ENCODE data around the gene TLE1. TPM values are rescaled to one million over a fixed set of nuclear protein-coding genes. Genes with fewer than 3 reads are reported as not detected.
"Not testable (repeated sequence)": the region's sequence is repeated elsewhere in the genome, so short reads cannot be mapped to it uniquely, and the experiment has no call there.

Gene TLE1
- total and polyA plus RNA-seq, 9 donors: 44.2 to 64.2 (median 55.4) TPM

- Histone ChIP-seq H3K4me3 (ENCODE audit: low read length) (no peak overlapping the region), H3K9me3 (replicated peaks; ENCODE audit: control insufficient read depth, low read depth, low read length) (no peaks in the 10 kb centered on the region), H3K4me1 (ENCODE audit: control insufficient read depth, insufficient read depth, low read length) (peaks cover 27% of the 10 kb centered on the region), H3K36me3 (ENCODE audit: control insufficient read depth, insufficient read depth, low read length) (peaks cover 19% of the 10 kb centered on the region), H3K27me3 (ENCODE audit: control insufficient read depth, insufficient read depth, low read length) (no peaks in the 10 kb centered on the region), H3K27ac (ENCODE audit: low read length) (no peak overlapping the region)
- 46% methylated on average over 4 of the region's 10 CpGs for WGBS (ENCODE audit: insufficient coverage)
- DNase-seq: peak; percentile 40
Measured at GRCh38 chr9:81595887-81596543, 93.3 kb downstream of the TLE1 start.

- 95% methylated on average over 4 of the region's 10 CpGs for WGBS (ENCODE audit: insufficient coverage)
Measured at GRCh38 chr9:81595293-81595692, 94.1 kb downstream of the TLE1 start.

DNA sequence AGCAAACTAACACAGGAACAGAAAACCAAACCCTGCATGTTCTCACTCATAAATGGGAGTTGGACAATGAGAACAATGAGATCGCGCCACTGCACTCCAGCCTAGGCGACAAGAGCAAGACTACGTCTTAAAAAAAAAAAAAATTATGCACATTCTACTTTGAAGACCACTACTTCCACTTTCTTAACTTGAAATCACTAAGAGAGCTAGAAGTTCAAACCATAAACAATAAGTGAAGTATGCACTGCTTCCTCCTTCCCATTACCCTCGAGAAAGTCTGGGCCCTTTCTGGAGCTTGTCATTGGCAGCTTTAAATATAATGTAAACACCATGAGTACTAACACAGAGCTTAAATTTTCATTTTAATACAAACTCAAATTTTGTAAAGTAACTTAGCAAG is 94.9 kb downstream of the TLE1 start:
- H3K4me3 ChIP-seq (ENCODE audit: low read length): no peak overlapping the region
- DNase-seq: no peak
- no peaks in the 10 kb centered on the region for H3K27me3 ChIP-seq (ENCODE audit: control insufficient read depth, insufficient read depth, low read length)
- WGBS (ENCODE audit: insufficient coverage): no CpG with 5 or more reads among the region's 5 CpGs
- H3K4me1 ChIP-seq (ENCODE audit: control insufficient read depth, insufficient read depth, low read length): peaks cover 27% of the 10 kb centered on the region
- H3K36me3 ChIP-seq (ENCODE audit: control insufficient read depth, insufficient read depth, low read length): peaks cover 34% of the 10 kb centered on the region
- no peaks in the 10 kb centered on the region for H3K9me3 ChIP-seq (replicated peaks; ENCODE audit: control insufficient read depth, low read depth, low read length)
- no peak overlapping the region for H3K27ac ChIP-seq (ENCODE audit: low read length)

More at GRCh38 chr9:81595293-81595692, 94.1 kb downstream of the TLE1 start:
- H3K4me3 ChIP-seq (ENCODE audit: low read length); H3K27me3 ChIP-seq (ENCODE audit: control insufficient read depth, insufficient read depth, low read length); H3K27ac ChIP-seq (ENCODE audit: low read length); H3K9me3 ChIP-seq (replicated peaks; ENCODE audit: control insufficient read depth, low read depth, low read length); DNase-seq: not testable (repeated sequence)
- peaks cover 27% of the 10 kb centered on the region for H3K4me1 ChIP-seq (ENCODE audit: control insufficient read depth, insufficient read depth, low read length)
- H3K36me3 ChIP-seq (ENCODE audit: control insufficient read depth, insufficient read depth, low read length): peaks cover 25% of the 10 kb centered on the region

DNA sequence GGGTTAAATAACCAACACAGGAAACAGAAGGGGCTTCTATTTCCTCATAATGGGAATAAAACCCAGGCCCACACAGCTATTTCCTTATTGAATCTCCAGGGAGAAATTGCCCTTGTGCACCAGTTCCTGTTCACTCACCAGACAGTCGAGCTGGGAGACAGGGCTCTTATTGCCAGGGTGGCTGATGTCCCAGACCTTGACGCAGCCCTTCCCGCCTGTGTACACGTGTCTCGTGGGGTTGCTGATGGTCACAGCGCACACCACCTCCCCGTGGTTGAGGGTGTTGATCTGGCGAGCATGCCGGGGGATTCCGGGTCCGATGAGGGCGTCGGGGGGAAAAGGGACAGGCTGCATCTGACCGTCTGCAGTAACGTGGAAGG is 96.5 kb downstream of the TLE1 start:
- H3K36me3 ChIP-seq (ENCODE audit: control insufficient read depth, insufficient read depth, low read length): peaks cover 40% of the 10 kb centered on the region
- H3K4me1 ChIP-seq (ENCODE audit: control insufficient read depth, insufficient read depth, low read length): peaks cover 25% of the 10 kb centered on the region
- no peaks in the 10 kb centered on the region for H3K9me3 ChIP-seq (replicated peaks; ENCODE audit: control insufficient read depth, low read depth, low read length)
- 28% methylated on average over 10 of the region's 15 CpGs for WGBS (ENCODE audit: insufficient coverage)
- DNase-seq: peak; percentile 65
- H3K4me3 ChIP-seq (ENCODE audit: low read length): no peak overlapping the region
- peak overlapping the region; percentile 55 for H3K27ac ChIP-seq (ENCODE audit: low read length)
- H3K27me3 ChIP-seq (ENCODE audit: control insufficient read depth, insufficient read depth, low read length): no peaks in the 10 kb centered on the region

- no peaks in the 10 kb centered on the region for H3K9me3 ChIP-seq (replicated peaks; ENCODE audit: control insufficient read depth, low read depth, low read length)
- no peak for DNase-seq
- no peak overlapping the region for H3K4me3 ChIP-seq (ENCODE audit: low read length)
- H3K36me3 ChIP-seq (ENCODE audit: control insufficient read depth, insufficient read depth, low read length): peaks cover 44% of the 10 kb centered on the region
- no peak overlapping the region for H3K27ac ChIP-seq (ENCODE audit: low read length)
- H3K27me3 ChIP-seq (ENCODE audit: control insufficient read depth, insufficient read depth, low read length): no peaks in the 10 kb centered on the region
- WGBS (ENCODE audit: insufficient coverage): 84% methylated on average over 3 of the region's 12 CpGs
- peaks cover 20% of the 10 kb centered on the region for H3K4me1 ChIP-seq (ENCODE audit: control insufficient read depth, insufficient read depth, low read length)
Measured at GRCh38 chr9:81591791-81592190, 97.6 kb downstream of the TLE1 start.

- Histone ChIP-seq H3K27ac (ENCODE audit: low read length) (no peak overlapping the region), H3K36me3 (ENCODE audit: control insufficient read depth, insufficient read depth, low read length) (peaks cover 45% of the 10 kb centered on the region), H3K4me3 (ENCODE audit: low read length) (no peak overlapping the region), H3K9me3 (replicated peaks; ENCODE audit: control insufficient read depth, low read depth, low read length) (no peaks in the 10 kb centered on the region), H3K4me1 (ENCODE audit: control insufficient read depth, insufficient read depth, low read length) (peaks cover 10% of the 10 kb centered on the region), H3K27me3 (ENCODE audit: control insufficient read depth, insufficient read depth, low read length) (no peaks in the 10 kb centered on the region)
- WGBS (ENCODE audit: insufficient coverage): 93% methylated on average over 14 of the region's 16 CpGs
- DNase-seq: no peak
Measured at GRCh38 chr9:81590688-81591087, 98.7 kb downstream of the TLE1 start.

DNA sequence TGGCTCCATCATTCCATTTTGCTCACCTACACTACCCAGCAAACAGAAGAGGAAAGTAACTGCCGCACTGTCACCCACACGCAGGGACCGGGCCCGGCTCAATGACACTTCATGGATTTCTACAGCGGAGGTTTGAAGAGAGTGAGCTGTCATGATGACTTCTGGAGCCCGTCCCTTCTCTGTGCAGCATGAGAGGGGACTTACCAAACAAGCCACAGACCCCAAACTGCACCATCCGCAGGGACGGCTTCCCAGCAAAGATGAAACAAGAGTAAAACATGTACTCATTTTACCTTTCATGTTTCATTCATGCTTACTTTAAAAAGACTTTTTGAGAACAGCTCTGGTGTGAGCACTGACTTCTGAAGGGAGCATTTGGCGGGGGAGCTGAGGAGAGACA is 99.5 kb downstream of the TLE1 start:
- H3K27ac ChIP-seq (ENCODE audit: low read length): no peak overlapping the region
- no peak for DNase-seq
- peaks cover 51% of the 10 kb centered on the region for H3K36me3 ChIP-seq (ENCODE audit: control insufficient read depth, insufficient read depth, low read length)
- H3K4me3 ChIP-seq (ENCODE audit: low read length): no peak overlapping the region
- 97% methylated on average over 6 of the region's 9 CpGs for WGBS (ENCODE audit: insufficient coverage)
- H3K27me3 ChIP-seq (ENCODE audit: control insufficient read depth, insufficient read depth, low read length): no peaks in the 10 kb centered on the region
- peaks cover 10% of the 10 kb centered on the region for H3K4me1 ChIP-seq (ENCODE audit: control insufficient read depth, insufficient read depth, low read length)
- H3K9me3 ChIP-seq (replicated peaks; ENCODE audit: control insufficient read depth, low read depth, low read length): no peaks in the 10 kb centered on the region

DNA sequence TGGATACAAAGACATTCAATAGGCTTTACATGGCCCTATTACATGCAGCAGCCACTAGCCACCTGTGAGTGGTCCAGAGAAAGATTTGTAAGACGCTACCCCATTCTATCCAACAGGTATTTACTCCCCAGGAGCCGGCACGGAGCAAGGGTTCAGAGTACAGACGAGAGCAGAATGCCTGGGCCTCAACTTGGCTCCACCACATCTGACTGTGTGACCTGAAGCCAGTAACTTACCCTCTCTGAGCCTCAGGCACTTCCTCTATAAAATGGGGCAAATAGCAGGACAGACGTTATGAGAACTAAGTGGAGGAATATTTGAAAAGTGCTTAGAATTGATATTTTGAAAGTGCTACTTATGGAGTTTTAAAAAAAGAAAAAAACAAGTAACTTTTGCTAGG is 100.0 kb downstream of the TLE1 start:
- DNase-seq: no peak
- no peaks in the 10 kb centered on the region for H3K9me3 ChIP-seq (replicated peaks; ENCODE audit: control insufficient read depth, low read depth, low read length)
- H3K27ac ChIP-seq (ENCODE audit: low read length): no peak overlapping the region
- no peaks in the 10 kb centered on the region for H3K27me3 ChIP-seq (ENCODE audit: control insufficient read depth, insufficient read depth, low read length)
- WGBS (ENCODE audit: insufficient coverage): 95% methylated on average over 3 of the region's 5 CpGs
- no peak overlapping the region for H3K4me3 ChIP-seq (ENCODE audit: low read length)
- H3K4me1 ChIP-seq (ENCODE audit: control insufficient read depth, insufficient read depth, low read length): peaks cover 10% of the 10 kb centered on the region
- H3K36me3 ChIP-seq (ENCODE audit: control insufficient read depth, insufficient read depth, low read length): peaks cover 51% of the 10 kb centered on the region

DNA sequence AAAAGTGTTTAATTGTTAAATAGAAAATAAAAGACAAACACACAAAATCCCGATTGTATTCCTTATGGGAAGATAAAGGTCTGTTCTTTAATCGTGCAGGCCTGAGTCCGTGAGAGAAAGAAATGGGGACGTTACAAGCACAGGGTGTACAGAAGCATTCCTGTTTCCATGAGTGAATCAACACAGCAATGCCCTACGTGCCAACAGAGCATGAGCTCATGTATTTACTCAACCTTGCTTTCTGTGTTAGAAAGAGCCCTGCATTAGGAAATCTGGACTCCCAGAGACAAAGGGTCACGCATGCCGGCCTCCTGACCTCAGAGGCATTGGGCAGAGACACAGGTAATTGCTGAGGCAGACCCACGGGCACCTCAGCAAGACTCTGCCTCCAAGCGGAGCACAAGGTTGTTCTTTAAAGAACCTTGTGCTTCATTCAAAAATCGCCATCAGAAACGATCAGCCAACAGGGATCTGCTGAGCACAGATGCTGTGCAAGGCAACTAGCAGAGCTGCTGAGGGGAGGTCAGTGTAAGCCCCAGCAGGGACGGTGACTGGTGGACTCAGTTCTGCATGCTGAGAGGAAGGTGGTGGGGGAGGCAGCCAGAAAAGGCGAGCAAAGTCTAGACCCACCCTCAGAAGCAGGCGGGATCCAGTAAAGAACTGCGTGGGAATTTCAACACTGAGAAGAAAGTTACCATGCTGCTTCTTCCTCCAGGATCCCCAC is 101.0 kb downstream of the TLE1 start:
- Histone ChIP-seq H3K27ac (ENCODE audit: low read length) (no peak overlapping the region), H3K27me3 (ENCODE audit: control insufficient read depth, insufficient read depth, low read length) (no peaks in the 10 kb centered on the region), H3K4me1 (ENCODE audit: control insufficient read depth, insufficient read depth, low read length) (peaks cover 10% of the 10 kb centered on the region), H3K9me3 (replicated peaks; ENCODE audit: control insufficient read depth, low read depth, low read length) (no peaks in the 10 kb centered on the region), H3K36me3 (ENCODE audit: control insufficient read depth, insufficient read depth, low read length) (peaks cover 58% of the 10 kb centered on the region), H3K4me3 (ENCODE audit: low read length) (no peak overlapping the region)
- WGBS (ENCODE audit: insufficient coverage): 57% methylated on average over 9 of the region's 15 CpGs
- peak; percentile 57 for DNase-seq

DNA sequence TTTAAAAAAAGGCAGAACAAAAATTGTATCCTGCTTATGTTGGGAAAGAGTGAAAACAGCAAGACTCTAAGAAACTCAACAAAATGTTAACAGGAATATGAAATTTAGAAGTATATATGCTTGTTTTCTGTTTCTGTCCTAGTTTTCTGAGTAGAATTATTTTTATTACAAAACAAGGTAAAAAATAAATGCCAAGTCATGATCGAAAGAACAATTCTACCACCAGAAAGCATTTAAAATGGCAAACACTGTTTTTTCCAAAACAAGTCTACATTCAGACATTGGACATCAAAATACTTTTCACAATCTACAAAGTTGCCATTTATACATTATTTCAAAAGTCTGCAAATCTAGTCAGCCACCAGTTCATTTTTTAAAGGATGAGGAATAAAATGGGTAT is 102.6 kb downstream of the TLE1 start:
- no peak overlapping the region for H3K27ac ChIP-seq (ENCODE audit: low read length)
- H3K4me1 ChIP-seq (ENCODE audit: control insufficient read depth, insufficient read depth, low read length): peaks cover 2% of the 10 kb centered on the region
- H3K27me3 ChIP-seq (ENCODE audit: control insufficient read depth, insufficient read depth, low read length): no peaks in the 10 kb centered on the region
- H3K4me3 ChIP-seq (ENCODE audit: low read length): no peak overlapping the region
- no CpG with 5 or more reads among the region's 1 CpG for WGBS (ENCODE audit: insufficient coverage)
- H3K36me3 ChIP-seq (ENCODE audit: control insufficient read depth, insufficient read depth, low read length): peaks cover 47% of the 10 kb centered on the region
- DNase-seq: no peak
- no peaks in the 10 kb centered on the region for H3K9me3 ChIP-seq (replicated peaks; ENCODE audit: control insufficient read depth, low read depth, low read length)

Measured in muscle of leg (tissue), 11 donors.